Mesothelial cell of epicardium (in vitro differentiated cells): Measurements from ENCODE around the gene GPR137C. TPM values are rescaled to one million over a fixed set of nuclear protein-coding genes. Genes with fewer than 3 reads are reported as not detected.

Source experiments
- DNase-seq, 2 experiments: peaks; one replicate each; pipeline ENCODE4 v3.0.0; 2021; ENCODE audit warnings: low spot score in 2 of 2; ENCODE audit not compliant: unreplicated experiment in 2 of 2
- H3K27ac Mint-ChIP-seq: 2 replicates; pipeline ENCODE4 v1.8.0; 2021; ENCODE audit warnings: mixed read lengths
- H3K27me3 Mint-ChIP-seq: 2 replicates; pipeline ENCODE4 v1.8.0; 2021; ENCODE audit warnings: low read depth, mixed read lengths
- H3K36me3 Mint-ChIP-seq: 2 replicates; pipeline ENCODE4 v1.8.0; 2021; ENCODE audit warnings: mixed read lengths
- H3K4me1 Mint-ChIP-seq: 2 replicates; pipeline ENCODE4 v1.8.0; 2021; ENCODE audit warnings: mixed read lengths
- H3K4me3 Mint-ChIP-seq: 2 replicates; pipeline ENCODE4 v1.8.0; 2021; ENCODE audit warnings: mild to moderate bottlenecking, moderate library complexity, mixed read lengths
- H3K9me3 Mint-ChIP-seq: 2 replicates; pipeline ENCODE4 v1.8.0; 2021; ENCODE audit warnings: mixed read lengths
- CTCF ChIP-seq: fragments of 200-600 bp; sonication (generic); IDR thresholded peaks from one replicate; pipeline ENCODE4 v1.5.0; 2021; ENCODE audit warnings: antibody characterized with exemption; ENCODE audit not compliant: unreplicated experiment
- total RNA-seq: library from RNA; stranded (reverse); gene quantifications from 3 replicates; pipeline ENCODE4 v1.2.1, GENCODE V29; 2021

GPR137C gene
- total RNA-seq, 1 donor from 2014 or later, result 4.1 TPM

- no peak for TF ChIP-seq CTCF
- no peak for DNase-seq
- H3K4me1 Mint-ChIP-seq, result peaks cover 19% of the 10 kb centered on the region
- H3K27me3 Mint-ChIP-seq, result no peaks in the 10 kb centered on the region
- H3K36me3 Mint-ChIP-seq, result no peaks in the 10 kb centered on the region
- H3K27ac Mint-ChIP-seq, result no peak overlapping the region
- H3K9me3 Mint-ChIP-seq, result no peaks in the 10 kb centered on the region
- no peak overlapping the region for H3K4me3 Mint-ChIP-seq
These were observed 6.9 kb upstream of the GPR137C start for GRCh38 chr14:52545584-52546317.

DNA sequence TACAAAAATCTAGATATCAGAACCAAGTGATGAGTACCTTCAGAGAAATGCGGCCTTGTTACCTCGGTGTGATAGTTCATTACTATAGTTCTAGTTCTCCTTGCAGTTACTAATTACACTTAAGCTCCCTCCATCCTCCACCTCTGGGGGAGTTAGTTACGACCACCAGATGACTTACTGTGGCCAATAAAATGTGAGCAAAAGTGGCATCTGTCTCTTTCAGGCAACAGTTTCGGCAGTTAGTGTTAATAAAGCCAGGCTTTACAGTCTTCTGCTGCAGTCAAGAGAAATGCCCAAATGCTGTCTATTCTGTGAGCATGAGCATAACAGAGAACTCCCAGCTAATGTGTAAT, 6.3 kb upstream of the GPR137C start:
- Mint-ChIP-seq H3K9me3 (no peaks in the 10 kb centered on the region), H3K27ac (no peak overlapping the region), H3K4me3 (no peak overlapping the region), H3K27me3 (no peaks in the 10 kb centered on the region), H3K36me3 (no peaks in the 10 kb centered on the region), H3K4me1 (peaks cover 24% of the 10 kb centered on the region)
- DNase-seq, result no peak
- TF ChIP-seq CTCF, result no peak

DNA sequence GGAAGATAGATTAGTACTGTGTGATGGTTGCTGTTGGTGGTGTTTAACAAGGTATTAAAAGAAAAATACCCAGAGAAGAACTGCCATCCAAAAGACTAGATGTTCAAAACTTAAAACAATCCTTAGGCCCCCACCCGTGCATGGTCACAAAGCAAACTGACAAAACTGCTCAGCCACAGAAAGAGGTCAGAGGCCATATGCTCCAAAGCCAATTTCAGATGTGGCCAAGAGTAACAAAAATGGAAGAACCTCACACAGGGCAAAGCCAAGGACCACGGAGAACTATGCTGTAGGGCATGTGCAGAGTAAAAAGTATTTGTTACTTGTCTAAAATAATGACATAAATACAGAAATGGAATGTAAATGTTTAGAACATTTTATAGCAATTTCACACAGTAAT, 5.6 kb upstream of the GPR137C start:
- no peak for DNase-seq
- Mint-ChIP-seq H3K9me3 (no peaks in the 10 kb centered on the region), H3K4me3 (no peak overlapping the region), H3K4me1 (peaks cover 29% of the 10 kb centered on the region), H3K27me3 (no peaks in the 10 kb centered on the region), H3K36me3 (no peaks in the 10 kb centered on the region), H3K27ac (no peak overlapping the region)
- no peak for TF ChIP-seq CTCF

DNA sequence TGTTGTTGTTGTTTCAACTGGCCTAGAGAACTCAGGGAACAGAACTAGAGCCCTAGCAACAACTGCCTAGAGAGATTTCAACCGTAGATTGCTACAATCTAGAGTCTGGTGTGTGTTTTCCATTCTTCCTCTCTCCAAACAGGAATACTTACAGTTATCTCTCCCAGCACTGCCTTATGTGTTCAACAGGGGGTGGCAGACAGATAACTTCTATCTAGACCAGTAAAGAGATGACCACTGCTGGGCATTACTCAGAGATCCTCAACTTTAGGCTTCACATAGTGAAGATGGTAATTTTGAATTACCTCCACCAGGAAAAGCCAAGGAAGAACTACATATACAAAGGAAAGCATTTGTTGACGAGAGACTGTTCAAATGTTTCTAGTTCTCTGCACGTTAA, 5.1 kb upstream of the GPR137C start:
- no peak overlapping the region for H3K4me3 Mint-ChIP-seq
- TF ChIP-seq CTCF, result no peak
- H3K36me3 Mint-ChIP-seq, result no peaks in the 10 kb centered on the region
- DNase-seq, result no peak
- no peaks in the 10 kb centered on the region for H3K27me3 Mint-ChIP-seq
- H3K9me3 Mint-ChIP-seq, result no peaks in the 10 kb centered on the region
- no peak overlapping the region for H3K27ac Mint-ChIP-seq
- H3K4me1 Mint-ChIP-seq, result peaks cover 29% of the 10 kb centered on the region

GRCh38 chr14:52550661-52551060, 2.0 kb upstream of the GPR137C start:
- TF ChIP-seq CTCF, result no peak
- Mint-ChIP-seq H3K9me3 (no peaks in the 10 kb centered on the region), H3K4me3 (peak overlapping the region; percentile 72), H3K27ac (peak overlapping the region; percentile 62), H3K4me1 (peaks cover 28% of the 10 kb centered on the region), H3K27me3 (no peaks in the 10 kb centered on the region), H3K36me3 (no peaks in the 10 kb centered on the region)
- DNase-seq, result no peak
